Pancreas (tissue), 10 donors: Measurements from ENCODE around the gene PDE6B. TPM values are rescaled to one million over a fixed set of nuclear protein-coding genes. Genes with fewer than 3 reads are reported as not detected.

Source experiments
- ATAC-seq, 4 donors: fragments of 200-7000 bp; cut with Tn5 transposase; one replicate each; pipeline versions ENCODE4 v1.8.0 to v1.9.1; 2020; ENCODE audit warnings: mild to moderate bottlenecking in 4 of 4, moderate library complexity in 4 of 4
- DNase-seq, 6 donors: peaks; one replicate each; pipeline ENCODE4 v3.0.0-alpha.2; 2020
- FAIRE-seq: peaks from 2 replicates; lab custom pipeline; 2012; peaks lifted over from hg19 to GRCh38; lab: Jason Lieb, UNC
- H3K27ac ChIP-seq, 4 donors: fragments of 200-600 bp; sonication (generic); 1 replicate in 3 of 4; 2 replicates in 1 of 4; pipeline versions ENCODE4 v1.5.0 to v1.8.0; 2020
- H3K27me3 ChIP-seq, 4 donors: fragments of 200-600 bp; one replicate each; pipeline ENCODE4 v1.8.0; 2021
- H3K36me3 ChIP-seq, 3 donors: fragments of 200-600 bp; sonication (generic) in 1 of 3; one replicate each; pipeline versions ENCODE4 v1.5.0 to v1.8.0; 2020 to 2021
- H3K4me1 ChIP-seq, 3 donors: fragments of 200-600 bp; one replicate each; pipeline ENCODE4 v1.8.0; 2021
- H3K4me3 ChIP-seq, 4 donors: fragments of 200-600 bp; sonication (generic) in 2 of 4; one replicate each; pipeline versions ENCODE4 v1.5.0 to v1.8.0; 2020 to 2021
- H3K9me3 ChIP-seq, 4 donors: fragments of 200-600 bp; one replicate each; pipeline ENCODE4 v1.8.0; 2021
- CTCF ChIP-seq, 4 donors: fragments of 200-600 bp; sonication (generic) in 3 of 4; IDR thresholded peaks; one replicate each; pipeline versions ENCODE4 v1.5.0 to v1.8.0; 2021; ENCODE audit warnings: antibody characterized with exemption in 4 of 4
- WGBS, 2 donors: extraction: QIAGEN DNeasy Blood & Tissue Kit; methylation state at CpG; one replicate each; pipeline ENCODE4 v1.1.7; 2013; 5-methylcytosine and 5-hydroxymethylcytosine counted together
- intact Hi-C, 3 donors: fragments of 100-400 bp; cut with DNase I; formaldehyde crosslinking; loops; one replicate each; pipeline versions ENCODE4 v1.11.1 to v1.14.2; 2022
- polyA plus RNA-seq, 2 donors: library from polyadenylated mRNA; stranded (reverse); fragments of 200-250 nt; gene quantifications; one replicate each; pipeline ENCODE4 v1.2.3, GENCODE V29; 2013
- total RNA-seq, 6 donors: library from RNA; stranded (reverse); fragmentation: NEBNext Ultra II Directional in 4 of 6; extraction: Animal tissue kit (Norgen Biotek cat#: 25700) in 4 of 6; gene quantifications; one replicate each; pipeline versions ENCODE4 v1.2.1 to v1.2.4, GENCODE V29; 2021 to 2023
- donor health status: healthy with polysubstance abuse.
- donor health status: DM: no; HTN: no; CAD: no; lungs with moderate emphysema.
- donor health status: DM: no; HTN: no; CAD: no.
- donor health status: control.
- donor health status: control.
- donor health status: Bipolar disorder and iron deficiency.
- donor health status: DM: yes; HTN: yes; CAD: no.
- donor health status: DM: no; HTN: no; CAD: no.
- donor health status: DM: no; HTN: no; CAD: no.
- donor health status: DM: yes; HTN: yes; CAD: no.

The PDE6B gene
- total and polyA plus RNA-seq, 8 donors, result 0.99 to 6.6 (median 2.9) TPM

GRCh38 chr4:629636-629914 is 4.2 kb downstream of the PDE6B start:
- ATAC-seq (no peak), DNase-seq (no peak)
- H3K27me3 ChIP-seq, result no peaks in the 10 kb centered on the region

GRCh38 chr4:629915-630641 is 4.7 kb downstream of the PDE6B start:
- DNase-seq, result no peak

More at GRCh38 chr4:629636-629914, 4.2 kb downstream of the PDE6B start:
- intact Hi-C loops, result no loop called here
- 48 to 73% methylated on average over 9 of the region's 9 CpGs for WGBS, 2 donors
- H3K27ac ChIP-seq, result no peak overlapping the region
- no peaks in the 10 kb centered on the region for H3K4me1 ChIP-seq
- H3K9me3 ChIP-seq, result no peaks in the 10 kb centered on the region
- H3K4me3 ChIP-seq, result no peak overlapping the region
- no peaks in the 10 kb centered on the region for H3K36me3 ChIP-seq
- TF ChIP-seq CTCF (IDR thresholded peaks at IDR 0.05), result no peak
- FAIRE-seq, result no peak

GRCh38 chr4:630656-631055 is 5.3 kb downstream of the PDE6B start:
- Histone ChIP-seq H3K9me3 (no peaks in the 10 kb centered on the region), H3K4me1 (no peaks in the 10 kb centered on the region), H3K4me3 (no peak overlapping the region), H3K27me3 (no peaks in the 10 kb centered on the region), H3K36me3 (no peaks in the 10 kb centered on the region), H3K27ac (no peak overlapping the region)
- DNase-seq (no peak), FAIRE-seq (no peak), ATAC-seq (no peak)
- TF ChIP-seq CTCF (IDR thresholded peaks at IDR 0.05), result no peak
- WGBS, 2 donors, result 53 to 67% methylated on average over 9 of the region's 9 CpGs
- intact Hi-C loops, result no loop called here

More at GRCh38 chr4:629915-630641, 4.7 kb downstream of the PDE6B start:
- Histone ChIP-seq H3K27me3 (no peaks in the 10 kb centered on the region), H3K27ac (no peak overlapping the region), H3K4me1 (no peaks in the 10 kb centered on the region), H3K4me3 (no peak overlapping the region), H3K9me3 (no peaks in the 10 kb centered on the region), H3K36me3 (no peaks in the 10 kb centered on the region)
- TF ChIP-seq CTCF (IDR thresholded peaks at IDR 0.05), result no peak
- no peak for ATAC-seq
- 33 to 35% methylated on average over 20 of the region's 20 CpGs for WGBS, 2 donors
- FAIRE-seq, result no peak
- intact Hi-C loops, result no loop called here

GRCh38 chr4:632196-632790 is 6.9 kb downstream of the PDE6B start:
- no peak overlapping the region for H3K4me3 ChIP-seq
- WGBS, 2 donors, result 70 to 81% methylated on average over 16 of the region's 16 CpGs
- ATAC-seq, result no peak
- H3K4me1 ChIP-seq, result no peaks in the 10 kb centered on the region
- intact Hi-C loops, result no loop called here
- H3K36me3 ChIP-seq, result no peaks in the 10 kb centered on the region
- H3K27ac ChIP-seq, result no peak overlapping the region
- H3K27me3 ChIP-seq, result no peaks in the 10 kb centered on the region
- TF ChIP-seq CTCF (IDR thresholded peaks at IDR 0.05), result no peak
- FAIRE-seq, result no peak
- no peaks in the 10 kb centered on the region for H3K9me3 ChIP-seq
- no peak for DNase-seq

GRCh38 chr4:632926-633325 is 7.6 kb downstream of the PDE6B start:
- Histone ChIP-seq H3K4me3 (no peak overlapping the region), H3K4me1 (no peaks in the 10 kb centered on the region), H3K27me3 (no peaks in the 10 kb centered on the region), H3K27ac (no peak overlapping the region), H3K9me3 (no peaks in the 10 kb centered on the region), H3K36me3 (no peaks in the 10 kb centered on the region)
- ATAC-seq, result no peak
- no peak for FAIRE-seq
- DNase-seq, result no peak
- 63 to 82% methylated on average over 6 of the region's 6 CpGs for WGBS, 2 donors
- TF ChIP-seq CTCF (IDR thresholded peaks at IDR 0.05), result no peak
- intact Hi-C loops, result no loop called here
